Peyer's patch (tissue), 4 donors: ENCODE results near the gene STYXL1. TPM values are rescaled to one million over a fixed set of nuclear protein-coding genes. Genes with fewer than 3 reads are reported as not detected.
A peak's percentile ranks its signal among the peaks of the same experiment; 100 is the strongest.

Experiments
- DNase-seq, 3 donors: peaks; one replicate each; pipeline ENCODE4 v3.0.0-alpha.2; 2017 to 2019
- H3K27ac ChIP-seq, 4 donors: fragments of 200-600 bp; sonication (generic); one replicate each; pipeline ENCODE4 v1.5.1; 2016 to 2019
- H3K27me3 ChIP-seq, 2 donors: fragments of 200-600 bp; sonication (generic); one replicate each; pipeline ENCODE4 v1.5.1; 2019
- H3K36me3 ChIP-seq, 3 donors: fragments of 200-600 bp; sonication (generic); one replicate each; pipeline ENCODE4 v1.5.1; 2016 to 2019
- H3K4me1 ChIP-seq, 4 donors: fragments of 200-600 bp; sonication (generic); one replicate each; pipeline ENCODE4 v1.5.1; 2016 to 2019
- H3K4me3 ChIP-seq, 4 donors: fragments of 200-600 bp; sonication (generic); 1 replicate in 3 of 4; 2 replicates in 1 of 4; pipeline ENCODE4 v1.5.1; 2016 to 2019; ENCODE audit warnings: mild to moderate bottlenecking in 1 of 4
- H3K9me3 ChIP-seq, 4 donors: fragments of 200-600 bp; sonication (generic); one replicate each; pipeline ENCODE4 v1.5.1; 2016 to 2019; ENCODE audit warnings: mild to moderate bottlenecking in 1 of 4
- CTCF ChIP-seq, 6 experiments: fragments of 450-650 bp in 4 of 6; fragments of 200-600 bp in 2 of 6; sonication (generic) in 1 of 6; IDR thresholded peaks; one replicate each; pipeline ENCODE4 v1.5.1; 2017 to 2019; ENCODE audit warnings: antibody characterized with exemption in 6 of 6, mild to moderate bottlenecking in 3 of 6, moderate library complexity in 1 of 6
- POLR2A ChIP-seq, 2 donors: fragments of 450-650 bp; IDR thresholded peaks; one replicate each; pipeline ENCODE4 v1.5.1; 2017; ENCODE audit warnings: antibody characterized with exemption in 2 of 2, mild to moderate bottlenecking in 2 of 2, moderate library complexity in 2 of 2
- total RNA-seq, 4 donors: library from RNA; depleted of rRNA; stranded (reverse); fragments of >200 nt; gene quantifications; one replicate each; pipeline ENCODE4 v1.1.0, GENCODE V29; 2016

STYXL1 gene
- total RNA-seq, 4 donors from 2014 or later: 14.2 to 42.9 (median 29.5) TPM

DNA sequence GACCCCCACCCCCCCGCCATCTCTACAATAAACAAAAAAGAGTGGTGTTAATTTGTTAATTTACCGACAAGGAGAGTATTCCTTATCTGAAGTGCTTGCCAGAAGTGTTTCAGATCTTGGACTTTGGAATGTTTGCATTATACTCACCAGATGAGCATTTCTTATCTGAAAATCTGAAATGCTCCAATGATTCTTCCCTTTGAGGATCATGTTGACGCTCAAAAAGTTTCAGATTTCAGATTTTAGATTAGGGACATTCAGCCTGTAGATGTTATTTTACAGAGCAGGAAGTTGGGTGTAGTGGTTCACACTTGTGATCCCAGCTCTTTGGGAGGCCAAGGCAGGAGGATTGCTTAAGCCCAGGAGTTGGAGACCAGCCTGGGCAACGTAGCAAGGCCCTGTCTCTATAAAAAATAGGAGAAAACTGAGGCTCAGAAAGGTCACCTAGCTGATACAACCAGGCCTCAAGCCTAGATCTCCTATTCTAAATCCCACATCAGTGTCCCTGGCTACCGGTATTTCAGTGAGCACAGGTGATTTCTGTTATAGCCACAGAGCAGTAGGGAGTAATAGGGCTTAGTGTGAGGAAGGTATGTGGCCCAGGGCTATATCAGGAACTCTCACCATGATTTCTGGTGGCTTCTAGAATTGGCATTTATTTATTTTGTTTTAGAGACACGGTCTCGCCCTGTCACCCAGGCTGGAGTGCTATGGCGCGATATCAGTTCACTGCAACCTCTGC lies 88.8 kb downstream of the STYXL1 start:
- Histone ChIP-seq H3K4me1 (peaks cover 0 to 21% (median 0%) of the 10 kb centered on the region in 4 donors), H3K9me3 (no peaks in the 10 kb centered on the region), H3K4me3 (no peak overlapping the region), H3K27me3 (no peaks in the 10 kb centered on the region), H3K27ac (peak overlapping the region in 3 of 4 donors; percentile 63 to 85 (median 84)), H3K36me3 (peaks cover 0 to 55% (median 0%) of the 10 kb centered on the region in 3 donors)
- TF ChIP-seq POLR2A (IDR thresholded peaks at IDR 0.05) (no peak), CTCF (IDR thresholded peaks at IDR 0.05) (no peak)
- DNase-seq: no peak

GRCh38 chr7:75957021-75957736 lies 90.6 kb downstream of the STYXL1 start:
- Histone ChIP-seq H3K9me3 (no peaks in the 10 kb centered on the region), H3K36me3 (peaks cover 0 to 61% (median 0%) of the 10 kb centered on the region in 3 donors), H3K4me1 (peaks cover 0 to 21% (median 0%) of the 10 kb centered on the region in 4 donors), H3K4me3 (no peak overlapping the region), H3K27ac (peak overlapping the region in 3 of 4 donors; percentile 63 to 85 (median 84)), H3K27me3 (no peaks in the 10 kb centered on the region)
- TF ChIP-seq CTCF (IDR thresholded peaks at IDR 0.05): no peak
- peak; percentile 6 to 28 for TF ChIP-seq POLR2A (IDR thresholded peaks at IDR 0.05)
- peak in 2 of 3 donors; percentile 85 to 86 for DNase-seq

DNA sequence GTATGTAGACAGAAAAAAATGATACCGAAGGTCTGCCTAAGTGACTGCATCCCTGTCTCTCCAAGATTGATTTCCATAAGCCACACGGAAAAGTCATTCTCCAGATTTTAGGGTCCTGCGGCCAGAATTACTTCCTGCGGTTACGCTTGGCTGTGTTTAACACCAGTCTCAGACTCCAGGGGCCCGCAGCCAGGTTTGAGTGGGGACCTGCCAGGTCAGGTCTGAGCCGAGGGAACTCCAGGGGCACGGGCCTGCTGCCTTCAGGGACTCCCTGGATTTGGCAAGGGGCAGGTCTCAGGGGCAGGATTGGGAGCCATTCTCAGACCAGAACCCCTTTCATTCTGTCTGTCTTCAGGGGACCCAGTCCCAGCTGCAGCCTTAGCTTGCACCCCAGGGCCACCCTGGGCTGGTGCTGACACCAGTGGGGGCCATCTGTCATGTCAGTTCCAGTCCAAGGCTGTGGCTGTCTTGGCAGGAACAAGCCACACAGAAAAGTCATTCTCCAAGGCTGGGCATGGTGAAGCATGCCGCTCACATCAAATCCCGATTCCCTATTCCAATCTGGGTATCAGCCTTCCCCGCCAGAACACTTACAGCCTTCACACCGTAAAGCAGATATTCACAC lies 92.4 kb downstream of the STYXL1 start:
- peaks cover 0 to 54% (median 0%) of the 10 kb centered on the region in 3 donors for H3K36me3 ChIP-seq
- no peak overlapping the region for H3K4me3 ChIP-seq
- H3K27ac ChIP-seq: peak overlapping the region in 2 of 4 donors; percentile 84 to 85
- no peaks in the 10 kb centered on the region for H3K27me3 ChIP-seq
- H3K9me3 ChIP-seq: no peaks in the 10 kb centered on the region
- TF ChIP-seq POLR2A (IDR thresholded peaks at IDR 0.05): no peak
- TF ChIP-seq CTCF (IDR thresholded peaks at IDR 0.05): no peak
- DNase-seq: no peak
- H3K4me1 ChIP-seq: peaks cover 0 to 21% (median 0%) of the 10 kb centered on the region in 4 donors

- no peaks in the 10 kb centered on the region for H3K9me3 ChIP-seq
- peaks cover 0 to 16% (median 0%) of the 10 kb centered on the region in 4 donors for H3K4me1 ChIP-seq
- H3K4me3 ChIP-seq: no peak overlapping the region
- TF ChIP-seq CTCF (IDR thresholded peaks at IDR 0.05) (no peak), POLR2A (IDR thresholded peaks at IDR 0.05) (no peak)
- H3K36me3 ChIP-seq: peaks cover 0 to 42% (median 0%) of the 10 kb centered on the region in 3 donors
- H3K27me3 ChIP-seq: no peaks in the 10 kb centered on the region
- H3K27ac ChIP-seq: no peak overlapping the region
- no peak for DNase-seq
Observed at GRCh38 chr7:75953931-75954330, 93.9 kb downstream of the STYXL1 start.

- peaks cover 0 to 41% (median 0%) of the 10 kb centered on the region in 3 donors for H3K36me3 ChIP-seq
- no peak for DNase-seq
Observed at GRCh38 chr7:75953431-75953830, 94.4 kb downstream of the STYXL1 start.

More at GRCh38 chr7:75953431-75953830, 94.4 kb downstream of the STYXL1 start:
- H3K4me3 ChIP-seq: no peak overlapping the region
- TF ChIP-seq CTCF (IDR thresholded peaks at IDR 0.05) (no peak), POLR2A (IDR thresholded peaks at IDR 0.05) (no peak)
- H3K9me3 ChIP-seq: no peaks in the 10 kb centered on the region
- no peaks in the 10 kb centered on the region for H3K27me3 ChIP-seq
- no peak overlapping the region for H3K27ac ChIP-seq
- peaks cover 0 to 14% (median 0%) of the 10 kb centered on the region in 4 donors for H3K4me1 ChIP-seq
